B cell (primary cell): ENCODE data around the gene OR9Q1. TPM values are rescaled to one million over a fixed set of nuclear protein-coding genes. Genes with fewer than 3 reads are reported as not detected.

Experiments used
- ATAC-seq: fragments of 200-7000 bp; cut with Tn5 transposase; one replicate; pipeline ENCODE4 v1.10.0; 2021; ENCODE audit warnings: low read depth, mild to moderate bottlenecking, moderate number of reproducible peaks, moderate library complexity
- CTCF ChIA-PET: fragments of 350-600 bp; sonication (Branson Sonifier 250); formaldehyde crosslinking; loops from one replicate; lab custom pipeline; 2021; ENCODE audit warnings: antibody characterized with exemption, inconsistent platforms; lab: Charles Lee
- POLR2A ChIA-PET: fragments of 350-600 bp; sonication (Branson Sonifier 250); formaldehyde crosslinking; loops from one replicate; lab custom pipeline; 2021; ENCODE audit warnings: antibody characterized with exemption; lab: Charles Lee
- DNase-seq: peaks from one replicate; pipeline ENCODE4 v3.0.0; 2013
- H2AFZ ChIP-seq: 2 replicates; pipeline ENCODE4 v1.6.1; 2012; ENCODE audit warnings: mild to moderate bottlenecking, low read depth, low read length; ENCODE audit not compliant: insufficient read depth, poor library complexity, severe bottlenecking
- H3K27ac ChIP-seq, 2 donors: 1 replicate in 1 of 2; 2 replicates in 1 of 2; pipeline ENCODE4 v1.5.1; 2012 to 2013; ENCODE audit warnings: low read length in 2 of 2, mild to moderate bottlenecking in 2 of 2, moderate library complexity in 1 of 2
- H3K27me3 ChIP-seq, 4 experiments: fragments of 200-600 bp in 1 of 4; sonication (generic) in 1 of 4; replicated peaks in 1 of 4; 1 replicate in 2 of 4; 2 replicates in 2 of 4; pipeline versions ENCODE4 v1.6.1 to v1.7.0; 2013 to 2016; ENCODE audit warnings: low read length in 3 of 4, mild to moderate bottlenecking in 2 of 4, mixed read lengths in 1 of 4, moderate library complexity in 1 of 4; ENCODE audit not compliant: insufficient read depth in 4 of 4, control insufficient read depth in 3 of 4; ENCODE audit errors: control extremely low read depth in 1 of 4
- H3K36me3 ChIP-seq, 2 experiments: replicated peaks in 1 of 2; 1 replicate in 1 of 2; 2 replicates in 1 of 2; pipeline versions ENCODE4 v1.6.1 to v1.7.1; 2013; ENCODE audit warnings: low read length in 1 of 2; ENCODE audit not compliant: insufficient read depth in 2 of 2, control insufficient read depth in 1 of 2; ENCODE audit errors: control extremely low read depth in 1 of 2, extremely low read depth in 1 of 2
- H3K4me1 ChIP-seq, 2 donors: fragments of 200-600 bp in 1 of 2; sonication (generic) in 1 of 2; 1 replicate in 1 of 2; 2 replicates in 1 of 2; pipeline versions ENCODE4 v1.5.1 to v1.6.1; 2013 to 2017; ENCODE audit warnings: low read length in 2 of 2; ENCODE audit not compliant: control insufficient read depth in 2 of 2, insufficient read depth in 2 of 2
- H3K4me2 ChIP-seq: replicated peaks from 2 replicates; pipeline ENCODE3; 2012; ENCODE audit warnings: mild to moderate bottlenecking, low read depth, low read length; ENCODE audit not compliant: poor library complexity, severe bottlenecking
- H3K4me3 ChIP-seq, 5 experiments: fragments of 200-600 bp in 1 of 5; sonication (generic) in 1 of 5; 1 replicate in 3 of 5; 2 replicates in 2 of 5; pipeline versions ENCODE4 v1.5.1 to v1.7.0; 2011 to 2016; ENCODE audit warnings: low read length in 4 of 5, mild to moderate bottlenecking in 4 of 5, low read depth in 2 of 5, control low read depth in 1 of 5, moderate library complexity in 1 of 5; ENCODE audit not compliant: insufficient read depth in 1 of 5; ENCODE audit errors: control extremely low read depth in 1 of 5, extremely low read depth in 1 of 5
- H3K79me2 ChIP-seq: fragments of 200-600 bp; sonication (generic); one replicate; pipeline ENCODE4 v1.6.0; 2016; ENCODE audit warnings: low read length; ENCODE audit not compliant: control insufficient read depth, insufficient read depth
- H3K9ac ChIP-seq: fragments of 200-600 bp; sonication (generic); 2 replicates; pipeline ENCODE4 v1.6.1; 2017; ENCODE audit warnings: mild to moderate bottlenecking, low read length, moderate library complexity
- H3K9me3 ChIP-seq, 3 donors: one replicate each; pipeline versions ENCODE4 v1.6.1 to v1.7.1; 2013; ENCODE audit warnings: low read length in 2 of 3; ENCODE audit not compliant: control insufficient read depth in 2 of 3, insufficient read depth in 1 of 3; ENCODE audit errors: control extremely low read depth in 1 of 3
- H4K20me1 ChIP-seq: 2 replicates; pipeline ENCODE4 v1.6.0; 2012; ENCODE audit warnings: mild to moderate bottlenecking, low read length; ENCODE audit not compliant: insufficient read depth, control insufficient read depth, poor library complexity, severe bottlenecking
- H3K27ac Mint-ChIP-seq: one replicate; pipeline ENCODE4 v1.8.0; 2021; ENCODE audit warnings: mixed read lengths
- H3K27me3 Mint-ChIP-seq: one replicate; pipeline ENCODE4 v1.8.0; 2021; ENCODE audit warnings: mixed read lengths
- H3K4me1 Mint-ChIP-seq: one replicate; pipeline ENCODE4 v1.8.0; 2021; ENCODE audit warnings: mixed read lengths
- H3K4me3 Mint-ChIP-seq: one replicate; pipeline ENCODE4 v1.8.0; 2021; ENCODE audit warnings: mixed read lengths
- H3K9me3 Mint-ChIP-seq: one replicate; pipeline ENCODE4 v1.8.0; 2022; ENCODE audit warnings: mixed read lengths; ENCODE audit not compliant: insufficient read depth
- CTCF ChIP-seq: fragments of 200-600 bp; IDR thresholded peaks from one replicate; pipeline ENCODE4 v1.8.0; 2022; ENCODE audit warnings: antibody characterized with exemption, mild to moderate bottlenecking
- EZH2 ChIP-seq: IDR thresholded peaks from 2 replicates; pipeline ENCODE4 v1.6.1; 2012; ENCODE audit warnings: borderline replicate concordance, low read depth, mild to moderate bottlenecking, moderate library complexity, low read length; ENCODE audit not compliant: insufficient read depth, poor library complexity, severe bottlenecking
- WGBS: methylation state at CpG from one replicate; pipeline ENCODE4 v1.1.5; 2013; ENCODE audit warnings: missing lambda C conversion rate; ENCODE audit not compliant: insufficient coverage; 5-methylcytosine and 5-hydroxymethylcytosine counted together
- intact Hi-C: fragments of 100-400 bp; cut with micrococcal nuclease; formaldehyde crosslinking; loops from one replicate; pipeline ENCODE4 v1.10.0; 2022
- polyA plus RNA-seq: library from polyadenylated mRNA; depleted of rRNA; stranded (reverse); fragments of >200 nt; gene quantifications from 2 replicates; pipeline ENCODE4 v1.2.3, GENCODE V29; 2012
- total RNA-seq, 2 donors: library from RNA; stranded (reverse); fragments of 120-200 nt in 1 of 2; gene quantifications; 1 replicate in 1 of 2; 2 replicates in 1 of 2; pipeline versions ENCODE4 v1.2.3 to v1.2.4, GENCODE V29; 2013 to 2022

OR9Q1 gene
- total and polyA plus RNA-seq, 2 donors (not counting 1 experiment from before 2014, with no cell fraction given): not detected

GRCh38 chr11:58216476-58216875 is 192.8 kb downstream of the OR9Q1 start:
- no peaks in the 10 kb centered on the region for H3K9me3 ChIP-seq
- H3K4me1 Mint-ChIP-seq: no peaks in the 10 kb centered on the region
- CTCF ChIA-PET: no interaction called here
- no peak for DNase-seq
- H3K4me3 ChIP-seq: no peak overlapping the region
- ATAC-seq: no peak
- no peaks in the 10 kb centered on the region for H3K36me3 ChIP-seq
- H3K4me2 ChIP-seq: no peak overlapping the region
- H3K9ac ChIP-seq: no peak overlapping the region
- H3K4me1 ChIP-seq: no peaks in the 10 kb centered on the region
- H3K4me3 Mint-ChIP-seq: no peak overlapping the region
- H2AFZ ChIP-seq: no peak overlapping the region
- no peaks in the 10 kb centered on the region for H4K20me1 ChIP-seq
- TF ChIP-seq CTCF (no peak), EZH2 (no peak)
- intact Hi-C loops: no loop called here
- H3K9me3 Mint-ChIP-seq: no peaks in the 10 kb centered on the region
- H3K27me3 ChIP-seq: no peaks in the 10 kb centered on the region
- H3K27me3 Mint-ChIP-seq: peaks cover 14% of the 10 kb centered on the region
- no peaks in the 10 kb centered on the region for H3K79me2 ChIP-seq
- H3K27ac ChIP-seq: no peak overlapping the region
- POLR2A ChIA-PET: no interaction called here
- H3K27ac Mint-ChIP-seq: no peak overlapping the region

DNA sequence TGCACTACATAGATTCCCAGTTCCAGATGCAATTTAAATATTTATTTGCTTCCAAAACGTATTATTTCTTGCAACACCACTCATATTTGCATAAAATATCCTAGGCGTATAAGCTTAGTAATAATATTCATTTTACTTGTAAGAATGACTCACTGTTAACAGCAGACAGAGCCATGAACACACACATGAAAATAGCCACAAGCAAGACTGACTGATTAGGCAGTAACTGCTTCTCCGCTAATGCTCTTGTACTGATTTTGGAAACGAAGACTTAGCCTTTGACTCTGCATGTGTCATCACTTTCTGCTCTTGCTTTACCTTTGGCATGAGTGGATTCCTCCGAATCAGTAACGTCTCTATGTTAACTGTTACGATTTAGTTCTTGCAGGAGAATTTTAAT is 199.0 kb downstream of the OR9Q1 start:
- no peaks in the 10 kb centered on the region for H3K36me3 ChIP-seq
- ChIA-PET POLR2A (no interaction called here), CTCF (no interaction called here)
- intact Hi-C loops: no loop called here
- ATAC-seq: no peak
- no peak for DNase-seq
- no peak overlapping the region for H3K4me3 Mint-ChIP-seq
- no peaks in the 10 kb centered on the region for H3K9me3 Mint-ChIP-seq
- no peaks in the 10 kb centered on the region for H3K79me2 ChIP-seq
- no peak overlapping the region for H3K4me3 ChIP-seq
- no peaks in the 10 kb centered on the region for H3K4me1 Mint-ChIP-seq
- no peaks in the 10 kb centered on the region for H3K4me1 ChIP-seq
- H2AFZ ChIP-seq: no peak overlapping the region
- H3K4me2 ChIP-seq: no peak overlapping the region
- 88% methylated on average over 2 of the region's 7 CpGs for WGBS
- H3K9me3 ChIP-seq: no peaks in the 10 kb centered on the region
- peaks cover 11% of the 10 kb centered on the region for H3K27me3 Mint-ChIP-seq
- no peak for TF ChIP-seq EZH2
- TF ChIP-seq CTCF: no peak
- H3K27ac ChIP-seq: no peak overlapping the region
- H3K27me3 ChIP-seq: no peaks in the 10 kb centered on the region
- no peak overlapping the region for H3K27ac Mint-ChIP-seq
- no peaks in the 10 kb centered on the region for H4K20me1 ChIP-seq
- H3K9ac ChIP-seq: no peak overlapping the region
